ENCODE results near the gene AKAP1.

The AKAP1 gene

DNA sequence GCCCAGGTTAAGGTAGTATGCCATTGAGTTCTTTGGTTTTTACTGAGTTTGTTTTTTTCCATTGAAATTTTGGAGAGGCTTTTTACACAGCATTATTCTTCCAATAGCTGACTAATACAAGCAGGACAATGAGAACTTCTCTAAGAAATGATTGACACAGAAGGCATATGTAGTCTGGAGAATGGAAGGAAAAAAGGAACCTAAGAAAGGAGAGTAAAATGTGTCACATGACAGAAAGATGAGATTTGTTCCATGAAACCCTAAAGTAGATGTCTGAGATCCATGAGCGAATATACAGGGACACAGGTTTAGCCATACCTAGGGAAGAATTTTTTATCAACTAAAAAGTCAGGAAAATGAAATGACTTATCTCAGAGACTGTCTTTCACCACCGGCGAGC lies 80.7 kb downstream of the AKAP1 start:
- DNase-seq (ENCODE audit: low read depth): no peak

DNA sequence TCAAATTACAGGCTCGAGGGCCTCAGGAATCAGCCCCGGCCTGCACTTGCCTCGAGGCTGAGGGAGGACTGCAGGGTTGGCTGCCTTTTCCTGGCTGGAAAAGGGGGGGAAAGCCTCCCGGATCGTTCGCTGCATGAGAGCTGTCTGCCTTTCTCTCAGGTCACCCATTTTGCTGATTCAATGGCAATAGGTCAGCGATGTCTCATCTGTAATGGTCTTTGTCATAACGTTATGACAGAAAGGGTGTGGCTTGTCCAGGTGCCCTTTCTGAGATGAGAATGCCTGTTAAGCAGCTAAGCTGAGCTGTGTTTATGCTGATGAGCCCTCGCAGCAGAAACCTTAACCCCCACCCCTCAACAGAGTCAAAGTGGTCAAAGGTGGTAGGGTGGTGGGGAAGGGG lies 81.8 kb downstream of the AKAP1 start:
- no peak for DNase-seq (ENCODE audit: low read depth)

DNA sequence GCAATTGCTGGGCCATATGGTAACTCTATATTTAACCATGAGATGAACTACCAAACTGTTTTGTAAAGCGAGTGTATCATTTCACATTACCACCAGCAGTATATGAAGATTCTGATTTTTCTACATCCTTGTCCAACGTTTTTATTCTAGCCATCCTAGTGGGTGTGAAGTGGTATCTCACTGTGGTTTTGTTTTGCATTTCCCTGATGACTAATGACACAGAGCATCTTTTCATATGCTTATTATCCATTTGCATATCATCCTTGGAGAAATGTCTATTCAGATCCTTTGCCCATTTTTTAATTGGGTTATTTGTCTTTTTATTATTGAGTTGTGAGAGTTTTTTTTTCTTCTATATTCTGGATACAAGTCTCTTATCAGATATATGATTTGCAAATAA lies 83.6 kb downstream of the AKAP1 start:
- DNase-seq (ENCODE audit: low read depth): no peak

DNA sequence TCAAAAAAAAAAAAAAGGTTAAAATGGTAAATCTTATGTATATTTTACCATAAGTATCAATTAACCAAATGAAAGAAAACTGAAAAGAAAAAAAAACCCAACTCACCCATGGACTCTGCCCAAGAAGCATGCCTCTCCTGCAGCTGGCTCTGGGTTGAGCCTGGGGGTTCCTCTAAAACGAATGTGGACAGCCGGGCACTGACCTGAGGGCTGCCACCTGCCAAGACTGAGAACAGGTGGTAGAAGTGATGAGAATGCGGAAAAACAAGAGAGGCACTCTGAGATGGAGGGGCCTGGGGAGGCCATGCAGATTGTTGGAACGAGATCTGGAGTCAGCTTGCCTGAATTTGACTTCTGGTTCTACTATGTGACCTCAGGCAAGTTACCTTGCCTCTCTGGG lies 85.8 kb downstream of the AKAP1 start:
- DNase-seq (ENCODE audit: low read depth): no peak

Data from T-helper 22 cell (primary cell).